H9 (cell line): ENCODE results near the gene DCTN2. TPM values are rescaled to one million over a fixed set of nuclear protein-coding genes. Genes with fewer than 3 reads are reported as not detected.

Experiments used
- DNase-seq: peaks from one replicate; pipeline ENCODE4 v3.0.0-alpha.2; 2017
- H2AFZ ChIP-seq: one replicate; pipeline ENCODE4 v1.6.1; 2013; ENCODE audit warnings: mild to moderate bottlenecking, low read length, control low read depth, moderate library complexity
- H2AK5ac ChIP-seq: 2 replicates; pipeline ENCODE4 v1.6.1; 2013; ENCODE audit warnings: low read length, control low read depth, mixed read lengths; ENCODE audit not compliant: insufficient read length
- H2BK120ac ChIP-seq: one replicate; pipeline ENCODE4 v1.6.1; 2013; ENCODE audit warnings: low read depth, mild to moderate bottlenecking, low read length, control low read depth, inconsistent platforms; ENCODE audit not compliant: poor library complexity, severe bottlenecking
- H2BK12ac ChIP-seq: 2 replicates; pipeline ENCODE4 v1.6.1; 2013; ENCODE audit warnings: low read length, control low read depth, mixed read lengths, low read depth; ENCODE audit not compliant: insufficient read length
- H2BK15ac ChIP-seq: 2 replicates; pipeline ENCODE4 v1.6.1; 2013; ENCODE audit warnings: low read depth, low read length, control low read depth
- H2BK20ac ChIP-seq: one replicate; pipeline ENCODE4 v1.6.1; 2013; ENCODE audit warnings: low read depth, mild to moderate bottlenecking, low read length, control low read depth, inconsistent platforms; ENCODE audit not compliant: poor library complexity, severe bottlenecking
- H2BK5ac ChIP-seq: 2 replicates; pipeline ENCODE4 v1.6.1; 2013; ENCODE audit warnings: low read length, control low read depth, mixed read lengths; ENCODE audit not compliant: insufficient read length
- H3K14ac ChIP-seq: 2 replicates; pipeline ENCODE4 v1.6.1; 2013; ENCODE audit warnings: low read length, control low read depth; ENCODE audit not compliant: insufficient read depth
- H3K18ac ChIP-seq: 2 replicates; pipeline ENCODE4 v1.6.1; 2013; ENCODE audit warnings: low read depth, mild to moderate bottlenecking, mixed read lengths, low read length, control low read depth; ENCODE audit not compliant: insufficient read length
- H3K23ac ChIP-seq: 2 replicates; pipeline ENCODE4 v1.6.1; 2013; ENCODE audit warnings: low read length, control low read depth, mixed read lengths, low read depth; ENCODE audit not compliant: insufficient read length
- H3K23me2 ChIP-seq: 2 replicates; pipeline ENCODE4 v1.6.1; 2013; ENCODE audit warnings: low read depth, mild to moderate bottlenecking, mixed read lengths, low read length, control low read depth; ENCODE audit not compliant: insufficient read length, poor library complexity, severe bottlenecking
- H3K27ac ChIP-seq: 2 replicates; pipeline ENCODE4 v1.5.1; 2013; ENCODE audit warnings: low read length, control low read depth, mixed read lengths, low read depth; ENCODE audit not compliant: insufficient read length
- H3K27me3 ChIP-seq: 2 replicates; pipeline ENCODE4 v1.6.1; 2013; ENCODE audit warnings: low read length, control low read depth, inconsistent platforms; ENCODE audit not compliant: insufficient read depth
- H3K4ac ChIP-seq: 2 replicates; pipeline ENCODE4 v1.6.1; 2013; ENCODE audit warnings: low read depth, mild to moderate bottlenecking, control low read depth, inconsistent platforms, low read length, moderate library complexity
- H3K4me1 ChIP-seq: 2 replicates; pipeline ENCODE4 v1.6.1; 2013; ENCODE audit warnings: low read length, control low read depth, inconsistent platforms; ENCODE audit not compliant: insufficient read depth
- H3K4me2 ChIP-seq: 2 replicates; pipeline ENCODE4 v1.6.1; 2013; ENCODE audit warnings: low read length, control low read depth, mixed read lengths; ENCODE audit not compliant: insufficient read length, insufficient read depth
- H3K56ac ChIP-seq: 2 replicates; pipeline ENCODE4 v1.6.1; 2013; ENCODE audit warnings: low read depth, mild to moderate bottlenecking, mixed read lengths, low read length, control low read depth; ENCODE audit not compliant: insufficient read length
- H3K79me1 ChIP-seq: 2 replicates; pipeline ENCODE4 v1.6.1; 2013; ENCODE audit warnings: low read depth, mild to moderate bottlenecking, moderate library complexity, low read length, control low read depth, inconsistent platforms; ENCODE audit not compliant: insufficient read depth, poor library complexity, severe bottlenecking
- H3K79me2 ChIP-seq: 2 replicates; pipeline ENCODE4 v1.6.1; 2013; ENCODE audit warnings: low read length, control low read depth, inconsistent platforms; ENCODE audit not compliant: insufficient read depth
- H3K9ac ChIP-seq: 2 replicates; pipeline ENCODE4 v1.6.1; 2013; ENCODE audit warnings: low read length, control low read depth, mixed read lengths; ENCODE audit not compliant: insufficient read length; ENCODE audit errors: extremely low read depth
- H3K9me3 ChIP-seq: one replicate; pipeline ENCODE4 v1.6.1; 2013; ENCODE audit warnings: low read depth, low read length, inconsistent platforms; ENCODE audit not compliant: control insufficient read depth
- H3T11ph ChIP-seq: one replicate; pipeline ENCODE4 v1.6.1; 2013; ENCODE audit warnings: mild to moderate bottlenecking, low read length, control low read depth, inconsistent platforms
- H4K20me1 ChIP-seq: one replicate; pipeline ENCODE4 v1.6.1; 2013; ENCODE audit not compliant: control insufficient read depth, insufficient read length, insufficient read depth
- H4K5ac ChIP-seq: 2 replicates; pipeline ENCODE4 v1.6.1; 2013; ENCODE audit warnings: low read depth, mild to moderate bottlenecking, mixed read lengths, low read length, control low read depth; ENCODE audit not compliant: insufficient read length
- H4K8ac ChIP-seq: replicated peaks from 2 replicates; pipeline ENCODE4 v1.6.1; 2013; ENCODE audit warnings: low read length, control low read depth, mixed read lengths, low read depth; ENCODE audit not compliant: insufficient read length
- H4K91ac ChIP-seq: 2 replicates; pipeline ENCODE4 v1.6.1; 2013; ENCODE audit warnings: low read depth, mild to moderate bottlenecking, moderate library complexity, mixed read lengths, low read length, control low read depth; ENCODE audit not compliant: insufficient read length
- H3K27ac Mint-ChIP-seq, 3 experiments: 2 replicates in 2 of 3; 3 replicates in 1 of 3; pipeline ENCODE4 v1.8.0; 2020 to 2021; ENCODE audit warnings: mixed read lengths in 3 of 3, mild to moderate bottlenecking in 1 of 3, moderate library complexity in 1 of 3
- H3K27me3 Mint-ChIP-seq: 2 replicates; pipeline ENCODE4 v1.8.0; 2021; ENCODE audit warnings: low read depth, mild to moderate bottlenecking, moderate library complexity, mixed read lengths
- H3K36me3 Mint-ChIP-seq, 3 experiments: 2 replicates in 2 of 3; 3 replicates in 1 of 3; pipeline ENCODE4 v1.8.0; 2020 to 2021; ENCODE audit warnings: low read depth in 3 of 3, mixed read lengths in 3 of 3; ENCODE audit not compliant: insufficient read depth in 1 of 3
- H3K4me1 Mint-ChIP-seq, 2 experiments: 2 replicates each; pipeline ENCODE4 v1.8.0; 2020; ENCODE audit warnings: mixed read lengths in 2 of 2
- H3K4me3 Mint-ChIP-seq, 2 experiments: 2 replicates in 1 of 2; 3 replicates in 1 of 2; pipeline ENCODE4 v1.8.0; 2020 to 2021; ENCODE audit warnings: mild to moderate bottlenecking in 2 of 2, mixed read lengths in 2 of 2, moderate library complexity in 1 of 2
- H3K9me3 Mint-ChIP-seq, 2 experiments: 2 replicates in 1 of 2; 3 replicates in 1 of 2; pipeline ENCODE4 v1.8.0; 2020; ENCODE audit warnings: mild to moderate bottlenecking in 2 of 2, mixed read lengths in 2 of 2, moderate library complexity in 1 of 2
- CTCF ChIP-seq: fragments of 200-600 bp; sonication (generic); conservative IDR thresholded peaks from 3 replicates; pipeline ENCODE4 v1.8.0; 2021; ENCODE audit warnings: antibody characterized with exemption, mild to moderate bottlenecking
- WGBS: extraction: QIAGEN DNeasy Blood & Tissue Kit; methylation state at CpG from one replicate; pipeline ENCODE4 v1.1.7; 2013; ENCODE audit warnings: missing lambda C conversion rate, low lambda C conversion rate, mixed read lengths; ENCODE audit not compliant: insufficient read length; ENCODE audit errors: extremely low coverage; 5-methylcytosine and 5-hydroxymethylcytosine counted together
- total RNA-seq: library from RNA; stranded (reverse); gene quantifications from 2 replicates; pipeline ENCODE4 v1.2.1, GENCODE V29; 2021

Gene DCTN2
- total RNA-seq, 1 experiment from 2014 or later = 97.7 TPM

GRCh38 chr12:57592551-57593165, 45.7 kb upstream of the DCTN2 start:
- Mint-ChIP-seq H3K4me1 (peaks cover 15 to 20% of the 10 kb centered on the region in 2 experiments), H3K36me3 (peaks cover 2 to 27% (median 12%) of the 10 kb centered on the region in 3 experiments; a peak in 6 of 7 replicates), H3K27me3 (no peaks in the 10 kb centered on the region), H3K9me3 (no peaks in the 10 kb centered on the region), H3K4me3 (peak overlapping the region; percentile 84 to 93), H3K27ac (no peak overlapping the region)
- no peak for TF ChIP-seq CTCF
- no peak overlapping the region for H3T11ph ChIP-seq
- peaks cover 5% of the 10 kb centered on the region; the same call in 1 of the 2 replicates for H3K4me1 ChIP-seq
- no peak overlapping the region for H3K23ac ChIP-seq
- H3K79me2 ChIP-seq = peaks cover 3% of the 10 kb centered on the region; the same call in 1 of the 2 replicates
- no peak overlapping the region for H3K56ac ChIP-seq
- peaks cover 16% of the 10 kb centered on the region for H3K23me2 ChIP-seq
- H4K91ac ChIP-seq = no peak overlapping the region
- H3K18ac ChIP-seq = no peak overlapping the region
- H2AFZ ChIP-seq = no peak overlapping the region
- no peaks in the 10 kb centered on the region for H4K20me1 ChIP-seq
- H3K27ac ChIP-seq = no peak overlapping the region
- no peak overlapping the region for H3K4me2 ChIP-seq
- H3K79me1 ChIP-seq = peaks cover 8% of the 10 kb centered on the region
- no peak overlapping the region for H3K14ac ChIP-seq
- H2AK5ac ChIP-seq = no peak overlapping the region
- no peak for DNase-seq
- H2BK15ac ChIP-seq = no peak overlapping the region
- H4K5ac ChIP-seq = no peak overlapping the region
- H2BK20ac ChIP-seq = no peak overlapping the region
- no CpG with 5 or more reads among the region's 2 CpGs for WGBS
- H3K9ac ChIP-seq = no peak overlapping the region
- H3K4ac ChIP-seq = no peak overlapping the region
- no peak overlapping the region for H2BK120ac ChIP-seq
- no peak overlapping the region for H2BK5ac ChIP-seq
- no peak overlapping the region for H4K8ac ChIP-seq
- no peak overlapping the region for H2BK12ac ChIP-seq
- no peaks in the 10 kb centered on the region for H3K9me3 ChIP-seq
- H3K27me3 ChIP-seq = no peaks in the 10 kb centered on the region
